Tibial nerve (tissue), 4 donors: ENCODE data around the gene UBE2L3. TPM values are rescaled to one million over a fixed set of nuclear protein-coding genes. Genes with fewer than 3 reads are reported as not detected.
A peak's percentile ranks its signal among the peaks of the same experiment; 100 is the strongest.
"Not testable (repeated sequence)": the region's sequence is repeated elsewhere in the genome, so short reads cannot be mapped to it uniquely, and the experiment has no call there.

Experiments used
- DNase-seq, 2 donors: peaks; one replicate each; pipeline ENCODE4 v3.0.0-alpha.2; 2019; ENCODE audit warnings: low spot score in 2 of 2
- H3K27ac ChIP-seq, 4 donors: fragments of 200-600 bp; sonication (generic) in 3 of 4; one replicate each; pipeline ENCODE4 v1.5.1; 2017 to 2019; ENCODE audit warnings: mild to moderate bottlenecking in 1 of 4
- H3K27me3 ChIP-seq, 2 donors: fragments of 200-600 bp; sonication (generic) in 1 of 2; one replicate each; pipeline versions ENCODE4 v1.5.1 to v1.6.0; 2017 to 2019
- H3K36me3 ChIP-seq, 3 donors: fragments of 200-600 bp; sonication (generic); one replicate each; pipeline ENCODE4 v1.5.1; 2018 to 2019
- H3K4me1 ChIP-seq, 4 donors: fragments of 200-600 bp; sonication (generic) in 3 of 4; one replicate each; pipeline ENCODE4 v1.5.1; 2017 to 2019
- H3K4me3 ChIP-seq, 4 donors: fragments of 200-600 bp; sonication (generic) in 3 of 4; one replicate each; pipeline ENCODE4 v1.5.1; 2017 to 2019; ENCODE audit warnings: mild to moderate bottlenecking in 1 of 4, moderate library complexity in 1 of 4
- H3K9me3 ChIP-seq, 4 donors: fragments of 200-600 bp; sonication (generic) in 3 of 4; one replicate each; pipeline ENCODE4 v1.5.1; 2017 to 2019
- CTCF ChIP-seq, 5 experiments: fragments of 200-600 bp in 3 of 5; fragments of 450-650 bp in 2 of 5; sonication (generic) in 3 of 5; IDR thresholded peaks; one replicate each; pipeline ENCODE4 v1.5.1; 2016 to 2019; ENCODE audit warnings: antibody characterized with exemption in 5 of 5, mild to moderate bottlenecking in 3 of 5, moderate library complexity in 2 of 5
- EP300 ChIP-seq, 2 donors: sonication (generic); formaldehyde crosslinking; IDR thresholded peaks; one replicate each; pipeline ENCODE4 v1.6.1; 2017; ENCODE audit warnings: antibody characterized with exemption in 2 of 2, mild to moderate bottlenecking in 1 of 2
- POLR2A ChIP-seq, 2 donors: fragments of 450-650 bp; IDR thresholded peaks; one replicate each; pipeline ENCODE4 v1.6.1; 2017; ENCODE audit warnings: antibody characterized with exemption in 2 of 2, mild to moderate bottlenecking in 2 of 2, moderate library complexity in 2 of 2
- WGBS, 2 donors: methylation state at CpG; one replicate each; pipeline ENCODE4 v1.1.5; 2018; 5-methylcytosine and 5-hydroxymethylcytosine counted together
- total RNA-seq, 4 donors: library from RNA; depleted of rRNA; stranded (reverse); fragments of >200 nt; gene quantifications; one replicate each; pipeline ENCODE4 v1.1.0, GENCODE V29; 2016

The UBE2L3 gene
- total RNA-seq, 4 donors from 2014 or later = 32.0 to 45.0 (median 37.8) TPM

DNA sequence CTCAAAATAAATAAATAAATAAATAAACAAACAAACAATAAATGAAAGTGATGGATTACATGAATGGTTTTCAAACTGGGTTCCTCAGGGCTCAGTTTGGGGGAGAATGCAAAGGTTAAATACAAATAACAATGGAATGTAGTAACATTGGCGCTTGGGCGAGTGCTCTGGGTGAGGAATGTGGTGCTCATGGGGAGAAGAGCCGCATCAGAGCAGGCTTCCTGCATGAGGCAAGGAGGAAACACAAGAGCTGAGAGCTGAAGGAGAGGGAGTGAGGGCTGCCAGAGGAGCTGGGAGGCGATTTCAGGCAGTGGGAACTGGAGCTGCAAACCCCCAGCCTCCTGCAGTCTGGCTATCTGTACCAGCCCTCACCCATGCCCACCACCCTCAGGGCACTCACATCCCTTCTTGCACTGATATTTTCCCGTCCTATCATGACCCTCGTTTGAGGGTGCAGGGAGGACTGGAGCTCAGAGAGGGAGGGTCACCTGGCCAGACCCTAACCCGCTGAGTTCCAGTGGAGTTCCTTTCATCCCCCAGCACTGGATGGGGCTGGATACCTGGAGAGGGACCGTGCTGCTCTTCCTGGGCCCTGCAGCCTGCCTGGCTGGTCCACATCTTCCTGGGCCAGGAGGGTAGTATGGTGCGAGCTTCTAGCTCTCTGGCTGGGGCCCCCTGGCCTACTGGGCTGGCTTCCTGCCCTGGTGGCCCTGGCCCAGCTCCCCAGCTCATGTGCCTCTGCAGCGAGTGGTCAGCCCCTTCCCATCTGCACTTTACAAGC lies 8.0 kb upstream of the UBE2L3 start:
- not testable (repeated sequence) for H3K27ac ChIP-seq, H3K27me3 ChIP-seq, H3K36me3 ChIP-seq, H3K9me3 ChIP-seq, H3K4me1 ChIP-seq, DNase-seq, H3K4me3 ChIP-seq
- 20% methylated on average over 1 of the region's 10 CpGs; no CpG with 5 or more reads in 1 of the 2 donors for WGBS, 2 donors

DNA sequence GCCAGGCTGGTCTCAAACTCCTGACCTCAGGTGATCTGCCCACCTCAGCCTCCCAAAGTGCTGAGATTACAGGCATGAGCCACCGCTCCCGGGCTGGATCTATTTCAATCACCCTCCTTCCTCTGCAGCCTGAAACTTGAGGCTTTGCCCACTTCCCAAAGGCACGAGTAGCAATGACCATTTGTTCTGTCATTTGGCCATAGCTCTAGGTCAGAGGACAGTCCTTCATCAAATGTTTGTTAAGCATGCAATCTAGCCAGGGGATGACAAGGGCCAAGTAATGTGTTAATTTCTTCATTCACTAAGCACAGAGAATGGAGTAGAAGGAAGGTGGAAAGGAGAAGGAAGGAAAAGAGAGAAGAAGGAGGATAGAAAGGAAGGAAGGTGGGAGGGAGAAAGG lies 6.9 kb upstream of the UBE2L3 start:
- not testable (repeated sequence) for H3K9me3 ChIP-seq, H3K4me1 ChIP-seq, H3K27ac ChIP-seq, H3K36me3 ChIP-seq, H3K27me3 ChIP-seq, DNase-seq, H3K4me3 ChIP-seq
- 0 to 10% methylated on average over 1 of the region's 3 CpGs for WGBS, 2 donors

DNA sequence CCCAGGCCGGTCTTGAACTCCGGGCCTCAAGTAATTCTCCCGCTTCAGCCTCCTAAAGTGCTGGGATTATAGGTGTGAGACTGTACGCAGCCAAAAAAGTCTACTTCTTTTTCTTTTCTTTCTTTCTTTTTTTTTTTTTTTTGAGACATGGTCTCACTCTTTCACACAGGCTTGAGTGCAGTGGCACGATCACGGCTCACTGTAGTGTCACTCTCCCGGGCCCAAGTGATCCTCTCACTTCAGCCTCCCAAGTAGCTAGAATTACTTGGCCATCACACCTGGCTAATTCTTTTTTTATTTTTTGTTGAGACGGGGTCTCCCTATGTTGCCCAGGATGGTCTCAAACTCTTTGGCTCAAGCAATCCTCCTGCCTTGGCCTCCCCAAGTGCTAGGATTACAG lies 3.6 kb upstream of the UBE2L3 start:
- H3K4me3 ChIP-seq = no peak overlapping the region
- H3K27ac ChIP-seq = no peak overlapping the region
- H3K4me1 ChIP-seq = peaks cover 0 to 8% (median 5%) of the 10 kb centered on the region in 4 donors
- no peak for TF ChIP-seq EP300 (IDR thresholded peaks at IDR 0.05)
- no peak for TF ChIP-seq CTCF (IDR thresholded peaks at IDR 0.05)
- TF ChIP-seq POLR2A (IDR thresholded peaks at IDR 0.05) = no peak
- no peak for DNase-seq
- WGBS, 2 donors = 91 to 94% methylated on average over 8 of the region's 8 CpGs
- no peaks in the 10 kb centered on the region for H3K36me3 ChIP-seq
- no peaks in the 10 kb centered on the region for H3K9me3 ChIP-seq
- H3K27me3 ChIP-seq = no peaks in the 10 kb centered on the region

GRCh38 chr22:21564411-21564810 lies 3.1 kb upstream of the UBE2L3 start:
- H3K9me3 ChIP-seq = no peaks in the 10 kb centered on the region
- WGBS, 2 donors = 72 to 85% methylated on average over 6 of the region's 6 CpGs
- no peaks in the 10 kb centered on the region for H3K36me3 ChIP-seq
- no peak overlapping the region for H3K27ac ChIP-seq
- no peaks in the 10 kb centered on the region for H3K27me3 ChIP-seq
- DNase-seq = no peak
- H3K4me1 ChIP-seq = peaks cover 0 to 13% (median 10%) of the 10 kb centered on the region in 4 donors
- TF ChIP-seq CTCF (IDR thresholded peaks at IDR 0.05) (no peak), POLR2A (IDR thresholded peaks at IDR 0.05) (no peak), EP300 (IDR thresholded peaks at IDR 0.05) (no peak)
- no peak overlapping the region for H3K4me3 ChIP-seq

GRCh38 chr22:21568347-21569075 lies 997 bp downstream of the UBE2L3 start:
- no peak for DNase-seq
- peaks cover 4 to 49% (median 21%) of the 10 kb centered on the region in 4 donors for H3K4me1 ChIP-seq
- WGBS, 2 donors = 1 to 2% methylated on average over 24 to 26 of the region's 26 CpGs
- TF ChIP-seq CTCF (IDR thresholded peaks at IDR 0.05) = no peak
- TF ChIP-seq EP300 (IDR thresholded peaks at IDR 0.05) = no peak
- TF ChIP-seq POLR2A (IDR thresholded peaks at IDR 0.05) = no peak
- no peaks in the 10 kb centered on the region for H3K27me3 ChIP-seq
- H3K27ac ChIP-seq = peak overlapping the region; percentile 89 to 98 (median 92)
- H3K36me3 ChIP-seq = no peaks in the 10 kb centered on the region
- H3K4me3 ChIP-seq = peak overlapping the region; percentile 76 to 97 (median 88)
- H3K9me3 ChIP-seq = no peaks in the 10 kb centered on the region

DNA sequence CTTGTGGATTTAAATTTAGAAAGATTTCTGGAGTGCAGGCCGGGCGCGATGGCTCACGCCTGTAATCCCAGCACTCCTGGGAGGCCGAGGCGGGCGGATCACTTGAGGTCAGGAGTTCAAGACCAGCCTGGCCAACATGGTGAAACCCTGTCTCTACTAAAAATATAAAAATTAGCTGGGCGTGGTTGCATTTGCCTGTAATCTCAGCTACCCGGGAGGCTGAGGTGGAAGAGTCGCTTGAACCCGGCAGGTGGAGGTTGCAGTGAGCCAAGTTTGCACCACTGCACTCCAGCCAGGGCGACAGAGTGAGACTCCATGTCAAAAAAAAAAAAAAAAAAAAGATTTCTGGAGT lies 1.5 kb downstream of the UBE2L3 start:
- 38 to 44% methylated on average over 12 of the region's 12 CpGs for WGBS, 2 donors
- peak overlapping the region in 2 of 4 donors; percentile 93 to 98 for H3K27ac ChIP-seq

More for the DNA sequence above, 1.5 kb downstream of the UBE2L3 start:
- Histone ChIP-seq H3K4me1 (peaks cover 4 to 54% (median 24%) of the 10 kb centered on the region in 4 donors), H3K4me3 (peak overlapping the region; percentile 76 to 97 (median 88))
- H3K9me3 ChIP-seq, H3K36me3 ChIP-seq, H3K27me3 ChIP-seq, DNase-seq: not testable (repeated sequence)
